WTC11 (cell line): ENCODE results near the gene SLC38A4. TPM values are rescaled to one million over a fixed set of nuclear protein-coding genes. Genes with fewer than 3 reads are reported as not detected.

Experiments
- ATAC-seq: fragments of 200-7000 bp; cut with Tn5 transposase; 2 replicates; pipeline ENCODE4 v1.10.0; 2021; ENCODE audit warnings: mild to moderate bottlenecking, moderate library complexity
- CTCF ChIA-PET: fragments of 300-600 bp; sonication (Branson Sonifier 250); formaldehyde crosslinking; loops from one replicate; lab custom pipeline; 2021; ENCODE audit warnings: antibody characterized with exemption; lab: Charles Lee
- POLR2A ChIA-PET: fragments of 350-600 bp; sonication (Branson Sonifier 250); formaldehyde crosslinking; loops from one replicate; lab custom pipeline; 2021; ENCODE audit warnings: antibody characterized with exemption; lab: Charles Lee
- DNase-seq: peaks from one replicate; pipeline ENCODE4 v3.0.0; 2021; ENCODE audit warnings: low spot score
- H3K27ac Mint-ChIP-seq: 2 replicates; pipeline ENCODE4 v1.8.0; 2021; ENCODE audit warnings: mixed read lengths
- H3K27me3 Mint-ChIP-seq: 2 replicates; pipeline ENCODE4 v1.8.0; 2021; ENCODE audit warnings: low read depth, mild to moderate bottlenecking, moderate library complexity, mixed read lengths
- H3K36me3 Mint-ChIP-seq: 2 replicates; pipeline ENCODE4 v1.8.0; 2021; ENCODE audit warnings: mixed read lengths
- H3K4me1 Mint-ChIP-seq: 2 replicates; pipeline ENCODE4 v1.8.0; 2022; ENCODE audit warnings: mixed read lengths
- H3K4me3 Mint-ChIP-seq: 2 replicates; pipeline ENCODE4 v1.8.0; 2021; ENCODE audit warnings: mild to moderate bottlenecking, moderate library complexity, mixed read lengths
- H3K9me3 Mint-ChIP-seq: 2 replicates; pipeline ENCODE4 v1.8.0; 2021; ENCODE audit warnings: mixed read lengths
- CREM ChIP-seq: sonication (generic); formaldehyde crosslinking; IDR thresholded peaks from 2 replicates; pipeline ENCODE4 v1.8.1; 2022; ENCODE audit warnings: mild to moderate bottlenecking, missing genetic modification reagents, moderate library complexity
- ELF4 ChIP-seq: sonication (generic); formaldehyde crosslinking; IDR thresholded peaks from 2 replicates; pipeline ENCODE4 v1.8.1; 2022; ENCODE audit warnings: low read depth, mild to moderate bottlenecking, moderate library complexity, missing genetic modification reagents
- ESRRA ChIP-seq: sonication (generic); formaldehyde crosslinking; IDR thresholded peaks from 2 replicates; pipeline ENCODE4 v1.8.1; 2022; ENCODE audit warnings: mild to moderate bottlenecking, missing genetic modification reagents, borderline replicate concordance
- FOXP1 ChIP-seq: sonication (generic); formaldehyde crosslinking; IDR thresholded peaks from 2 replicates; pipeline ENCODE4 v1.8.0; 2022; ENCODE audit warnings: missing genetic modification reagents, mild to moderate bottlenecking, moderate library complexity, borderline replicate concordance
- GABPB1 ChIP-seq: sonication (generic); formaldehyde crosslinking; IDR thresholded peaks from 2 replicates; pipeline ENCODE4 v1.8.1; 2023; ENCODE audit warnings: mild to moderate bottlenecking, missing genetic modification reagents
- HMGA2 ChIP-seq: fragments of 250-450 bp; sonication (Bioruptor Pico); IDR thresholded peaks from 2 replicates; pipeline ENCODE4 v1.4.0; 2021; ENCODE audit warnings: mild to moderate bottlenecking, moderate library complexity
- JAZF1 ChIP-seq: fragments of 250-450 bp; sonication (Bioruptor Pico); IDR thresholded peaks from 2 replicates; pipeline ENCODE4 v1.9.0; 2021; ENCODE audit warnings: moderate library complexity, mild to moderate bottlenecking, inconsistent platforms
- MXD4 ChIP-seq: fragments of 250-450 bp; sonication (Bioruptor Pico); IDR thresholded peaks from 2 replicates; pipeline ENCODE4 v1.8.0; 2021; ENCODE audit warnings: mild to moderate bottlenecking, moderate library complexity, borderline replicate concordance
- MYBL2 ChIP-seq: sonication (generic); formaldehyde crosslinking; IDR thresholded peaks from 2 replicates; pipeline ENCODE4 v1.8.1; 2023; ENCODE audit warnings: mild to moderate bottlenecking, moderate library complexity, missing genetic modification reagents
- TCF7 ChIP-seq: sonication (generic); formaldehyde crosslinking; IDR thresholded peaks from 2 replicates; pipeline ENCODE4 v1.8.0; 2022; ENCODE audit warnings: mild to moderate bottlenecking, low read depth, missing genetic modification reagents, moderate library complexity
- ZBTB21 ChIP-seq: sonication (generic); formaldehyde crosslinking; IDR thresholded peaks from 2 replicates; pipeline ENCODE4 v1.8.1; 2023; ENCODE audit warnings: mild to moderate bottlenecking, missing genetic modification reagents, borderline replicate concordance
- ZNF263 ChIP-seq: sonication (generic); formaldehyde crosslinking; IDR thresholded peaks from 2 replicates; pipeline ENCODE4 v1.8.1; 2022; ENCODE audit warnings: low read depth, mild to moderate bottlenecking, moderate library complexity, missing genetic modification reagents
- ZNF317 ChIP-seq: sonication (generic); formaldehyde crosslinking; IDR thresholded peaks from 2 replicates; pipeline ENCODE4 v1.8.1; 2023; ENCODE audit warnings: low read depth, mild to moderate bottlenecking, moderate library complexity, missing genetic modification reagents, borderline replicate concordance
- total RNA-seq: library from RNA; stranded (reverse); gene quantifications from 3 replicates; pipeline ENCODE4 v1.2.3, GENCODE V29; 2021
- TF ChIP-seq, protein P1 (sequence below): sonication (generic); formaldehyde crosslinking; IDR thresholded peaks from 2 replicates; pipeline ENCODE4 v1.8.0; 2023; ENCODE audit warnings: mild to moderate bottlenecking, missing genetic modification reagents
- TF ChIP-seq, protein P2 (sequence below): sonication (generic); formaldehyde crosslinking; IDR thresholded peaks from 2 replicates; pipeline ENCODE4 v1.8.1; 2023; ENCODE audit warnings: mild to moderate bottlenecking, missing genetic modification reagents, borderline replicate concordance
- TF ChIP-seq, protein P3 (sequence below): fragments of 250-450 bp; sonication (Bioruptor Pico); IDR thresholded peaks from 2 replicates; pipeline ENCODE4 v2.1.2; 2022; ENCODE audit warnings: mild to moderate bottlenecking, moderate library complexity
- TF ChIP-seq, protein P4 (sequence below): sonication (generic); formaldehyde crosslinking; IDR thresholded peaks from 2 replicates; pipeline ENCODE4 v1.8.1; 2022; ENCODE audit warnings: mild to moderate bottlenecking, missing genetic modification reagents, moderate library complexity, borderline replicate concordance
- TF ChIP-seq, protein P5 (sequence below): sonication (generic); formaldehyde crosslinking; IDR thresholded peaks from 2 replicates; pipeline ENCODE4 v1.8.0; 2023; ENCODE audit warnings: missing genetic modification reagents
- TF ChIP-seq, protein P6 (sequence below): sonication (generic); formaldehyde crosslinking; IDR thresholded peaks from 2 replicates; pipeline ENCODE4 v1.8.1; 2023; ENCODE audit warnings: mild to moderate bottlenecking, missing genetic modification reagents
- TF ChIP-seq, protein P7 (sequence below): sonication (generic); formaldehyde crosslinking; IDR thresholded peaks from 2 replicates; pipeline ENCODE4 v1.8.0; 2022; ENCODE audit warnings: missing genetic modification reagents

Gene SLC38A4
- total RNA-seq, 1 experiment from 2014 or later, result 6.1 TPM

DNA sequence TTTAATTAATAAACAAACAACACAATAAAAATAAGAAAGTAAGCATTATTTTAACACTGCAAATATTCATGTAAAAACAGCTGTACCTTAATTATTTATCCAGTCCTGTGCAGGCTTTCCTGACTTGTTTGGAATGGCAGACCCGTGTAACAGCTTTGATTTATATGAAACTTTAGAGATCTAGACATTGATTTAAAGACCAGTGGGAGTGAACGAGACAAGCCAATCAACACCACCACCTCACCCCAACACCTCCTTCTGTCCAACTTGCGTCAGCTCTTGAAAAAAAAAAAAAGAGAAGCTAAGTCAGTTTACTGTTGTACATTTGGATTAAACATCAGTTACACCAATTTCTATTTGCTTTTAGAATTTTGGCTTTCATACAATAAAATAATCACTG, 22.3 kb downstream of the SLC38A4 start (continued):
- TF ChIP-seq, protein P1, sequence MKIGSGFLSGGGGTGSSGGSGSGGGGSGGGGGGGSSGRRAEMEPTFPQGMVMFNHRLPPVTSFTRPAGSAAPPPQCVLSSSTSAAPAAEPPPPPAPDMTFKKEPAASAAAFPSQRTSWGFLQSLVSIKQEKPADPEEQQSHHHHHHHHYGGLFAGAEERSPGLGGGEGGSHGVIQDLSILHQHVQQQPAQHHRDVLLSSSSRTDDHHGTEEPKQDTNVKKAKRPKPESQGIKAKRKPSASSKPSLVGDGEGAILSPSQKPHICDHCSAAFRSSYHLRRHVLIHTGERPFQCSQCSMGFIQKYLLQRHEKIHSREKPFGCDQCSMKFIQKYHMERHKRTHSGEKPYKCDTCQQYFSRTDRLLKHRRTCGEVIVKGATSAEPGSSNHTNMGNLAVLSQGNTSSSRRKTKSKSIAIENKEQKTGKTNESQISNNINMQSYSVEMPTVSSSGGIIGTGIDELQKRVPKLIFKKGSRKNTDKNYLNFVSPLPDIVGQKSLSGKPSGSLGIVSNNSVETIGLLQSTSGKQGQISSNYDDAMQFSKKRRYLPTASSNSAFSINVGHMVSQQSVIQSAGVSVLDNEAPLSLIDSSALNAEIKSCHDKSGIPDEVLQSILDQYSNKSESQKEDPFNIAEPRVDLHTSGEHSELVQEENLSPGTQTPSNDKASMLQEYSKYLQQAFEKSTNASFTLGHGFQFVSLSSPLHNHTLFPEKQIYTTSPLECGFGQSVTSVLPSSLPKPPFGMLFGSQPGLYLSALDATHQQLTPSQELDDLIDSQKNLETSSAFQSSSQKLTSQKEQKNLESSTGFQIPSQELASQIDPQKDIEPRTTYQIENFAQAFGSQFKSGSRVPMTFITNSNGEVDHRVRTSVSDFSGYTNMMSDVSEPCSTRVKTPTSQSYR, result no peak
- TF ChIP-seq, protein P2, sequence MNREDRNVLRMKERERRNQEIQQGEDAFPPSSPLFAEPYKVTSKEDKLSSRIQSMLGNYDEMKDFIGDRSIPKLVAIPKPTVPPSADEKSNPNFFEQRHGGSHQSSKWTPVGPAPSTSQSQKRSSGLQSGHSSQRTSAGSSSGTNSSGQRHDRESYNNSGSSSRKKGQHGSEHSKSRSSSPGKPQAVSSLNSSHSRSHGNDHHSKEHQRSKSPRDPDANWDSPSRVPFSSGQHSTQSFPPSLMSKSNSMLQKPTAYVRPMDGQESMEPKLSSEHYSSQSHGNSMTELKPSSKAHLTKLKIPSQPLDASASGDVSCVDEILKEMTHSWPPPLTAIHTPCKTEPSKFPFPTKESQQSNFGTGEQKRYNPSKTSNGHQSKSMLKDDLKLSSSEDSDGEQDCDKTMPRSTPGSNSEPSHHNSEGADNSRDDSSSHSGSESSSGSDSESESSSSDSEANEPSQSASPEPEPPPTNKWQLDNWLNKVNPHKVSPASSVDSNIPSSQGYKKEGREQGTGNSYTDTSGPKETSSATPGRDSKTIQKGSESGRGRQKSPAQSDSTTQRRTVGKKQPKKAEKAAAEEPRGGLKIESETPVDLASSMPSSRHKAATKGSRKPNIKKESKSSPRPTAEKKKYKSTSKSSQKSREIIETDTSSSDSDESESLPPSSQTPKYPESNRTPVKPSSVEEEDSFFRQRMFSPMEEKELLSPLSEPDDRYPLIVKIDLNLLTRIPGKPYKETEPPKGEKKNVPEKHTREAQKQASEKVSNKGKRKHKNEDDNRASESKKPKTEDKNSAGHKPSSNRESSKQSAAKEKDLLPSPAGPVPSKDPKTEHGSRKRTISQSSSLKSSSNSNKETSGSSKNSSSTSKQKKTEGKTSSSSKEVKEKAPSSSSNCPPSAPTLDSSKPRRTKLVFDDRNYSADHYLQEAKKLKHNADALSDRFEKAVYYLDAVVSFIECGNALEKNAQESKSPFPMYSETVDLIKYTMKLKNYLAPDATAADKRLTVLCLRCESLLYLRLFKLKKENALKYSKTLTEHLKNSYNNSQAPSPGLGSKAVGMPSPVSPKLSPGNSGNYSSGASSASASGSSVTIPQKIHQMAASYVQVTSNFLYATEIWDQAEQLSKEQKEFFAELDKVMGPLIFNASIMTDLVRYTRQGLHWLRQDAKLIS (CRISPR knock-in tag), result no peak
- TF ChIP-seq MXD4 (CRISPR knock-in tag) (no peak), ZNF317 (CRISPR knock-in tag) (no peak), ZNF263 (CRISPR knock-in tag) (no peak), ESRRA (CRISPR knock-in tag) (no peak), FOXP1 (no peak), HMGA2 (CRISPR knock-in tag) (no peak), TCF7 (CRISPR knock-in tag) (no peak), ZBTB21 (CRISPR knock-in tag) (no peak)
- TF ChIP-seq, protein P3, sequence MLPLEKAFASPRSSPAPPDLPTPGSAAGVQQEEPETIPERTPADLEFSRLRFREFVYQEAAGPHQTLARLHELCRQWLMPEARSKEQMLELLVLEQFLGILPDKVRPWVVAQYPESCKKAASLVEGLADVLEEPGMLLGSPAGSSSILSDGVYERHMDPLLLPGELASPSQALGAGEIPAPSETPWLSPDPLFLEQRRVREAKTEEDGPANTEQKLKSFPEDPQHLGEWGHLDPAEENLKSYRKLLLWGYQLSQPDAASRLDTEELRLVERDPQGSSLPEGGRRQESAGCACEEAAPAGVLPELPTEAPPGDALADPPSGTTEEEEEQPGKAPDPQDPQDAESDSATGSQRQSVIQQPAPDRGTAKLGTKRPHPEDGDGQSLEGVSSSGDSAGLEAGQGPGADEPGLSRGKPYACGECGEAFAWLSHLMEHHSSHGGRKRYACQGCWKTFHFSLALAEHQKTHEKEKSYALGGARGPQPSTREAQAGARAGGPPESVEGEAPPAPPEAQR (CRISPR knock-in tag), result no peak
- TF ChIP-seq, protein P4, sequence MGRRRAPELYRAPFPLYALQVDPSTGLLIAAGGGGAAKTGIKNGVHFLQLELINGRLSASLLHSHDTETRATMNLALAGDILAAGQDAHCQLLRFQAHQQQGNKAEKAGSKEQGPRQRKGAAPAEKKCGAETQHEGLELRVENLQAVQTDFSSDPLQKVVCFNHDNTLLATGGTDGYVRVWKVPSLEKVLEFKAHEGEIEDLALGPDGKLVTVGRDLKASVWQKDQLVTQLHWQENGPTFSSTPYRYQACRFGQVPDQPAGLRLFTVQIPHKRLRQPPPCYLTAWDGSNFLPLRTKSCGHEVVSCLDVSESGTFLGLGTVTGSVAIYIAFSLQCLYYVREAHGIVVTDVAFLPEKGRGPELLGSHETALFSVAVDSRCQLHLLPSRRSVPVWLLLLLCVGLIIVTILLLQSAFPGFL (CRISPR knock-in tag), result no peak

DNA sequence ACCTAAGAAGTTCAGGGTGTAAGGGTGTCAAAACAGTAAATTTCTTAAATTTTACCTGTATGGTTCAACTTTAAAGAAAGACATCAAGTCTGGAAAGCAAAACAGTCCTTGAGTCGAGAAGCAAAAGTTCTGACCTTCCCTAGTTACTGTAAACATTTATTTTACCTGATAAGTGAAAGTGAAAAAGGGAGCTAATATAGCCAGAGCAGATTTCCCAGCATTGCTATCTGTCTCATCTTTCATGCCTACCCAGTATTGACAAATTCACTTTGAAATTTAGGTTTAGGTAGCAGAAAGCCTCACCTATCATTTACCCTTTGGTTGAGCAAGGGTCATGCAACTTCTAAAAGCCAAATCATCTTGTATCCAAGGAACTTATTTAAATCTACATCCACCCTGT, 24.5 kb downstream of the SLC38A4 start:
- ChIA-PET CTCF (no interaction called here), POLR2A (no interaction called here)
- TF ChIP-seq, protein P5, sequence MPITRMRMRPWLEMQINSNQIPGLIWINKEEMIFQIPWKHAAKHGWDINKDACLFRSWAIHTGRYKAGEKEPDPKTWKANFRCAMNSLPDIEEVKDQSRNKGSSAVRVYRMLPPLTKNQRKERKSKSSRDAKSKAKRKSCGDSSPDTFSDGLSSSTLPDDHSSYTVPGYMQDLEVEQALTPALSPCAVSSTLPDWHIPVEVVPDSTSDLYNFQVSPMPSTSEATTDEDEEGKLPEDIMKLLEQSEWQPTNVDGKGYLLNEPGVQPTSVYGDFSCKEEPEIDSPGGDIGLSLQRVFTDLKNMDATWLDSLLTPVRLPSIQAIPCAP (CRISPR knock-in tag), result no peak
- TF ChIP-seq, protein P6, sequence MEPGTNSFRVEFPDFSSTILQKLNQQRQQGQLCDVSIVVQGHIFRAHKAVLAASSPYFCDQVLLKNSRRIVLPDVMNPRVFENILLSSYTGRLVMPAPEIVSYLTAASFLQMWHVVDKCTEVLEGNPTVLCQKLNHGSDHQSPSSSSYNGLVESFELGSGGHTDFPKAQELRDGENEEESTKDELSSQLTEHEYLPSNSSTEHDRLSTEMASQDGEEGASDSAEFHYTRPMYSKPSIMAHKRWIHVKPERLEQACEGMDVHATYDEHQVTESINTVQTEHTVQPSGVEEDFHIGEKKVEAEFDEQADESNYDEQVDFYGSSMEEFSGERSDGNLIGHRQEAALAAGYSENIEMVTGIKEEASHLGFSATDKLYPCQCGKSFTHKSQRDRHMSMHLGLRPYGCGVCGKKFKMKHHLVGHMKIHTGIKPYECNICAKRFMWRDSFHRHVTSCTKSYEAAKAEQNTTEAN (CRISPR knock-in tag), result no peak
- no peak for TF ChIP-seq JAZF1
- no peak for TF ChIP-seq ELF4 (CRISPR knock-in tag)
- TF ChIP-seq MYBL2, result no peak
- TF ChIP-seq, protein P7, sequence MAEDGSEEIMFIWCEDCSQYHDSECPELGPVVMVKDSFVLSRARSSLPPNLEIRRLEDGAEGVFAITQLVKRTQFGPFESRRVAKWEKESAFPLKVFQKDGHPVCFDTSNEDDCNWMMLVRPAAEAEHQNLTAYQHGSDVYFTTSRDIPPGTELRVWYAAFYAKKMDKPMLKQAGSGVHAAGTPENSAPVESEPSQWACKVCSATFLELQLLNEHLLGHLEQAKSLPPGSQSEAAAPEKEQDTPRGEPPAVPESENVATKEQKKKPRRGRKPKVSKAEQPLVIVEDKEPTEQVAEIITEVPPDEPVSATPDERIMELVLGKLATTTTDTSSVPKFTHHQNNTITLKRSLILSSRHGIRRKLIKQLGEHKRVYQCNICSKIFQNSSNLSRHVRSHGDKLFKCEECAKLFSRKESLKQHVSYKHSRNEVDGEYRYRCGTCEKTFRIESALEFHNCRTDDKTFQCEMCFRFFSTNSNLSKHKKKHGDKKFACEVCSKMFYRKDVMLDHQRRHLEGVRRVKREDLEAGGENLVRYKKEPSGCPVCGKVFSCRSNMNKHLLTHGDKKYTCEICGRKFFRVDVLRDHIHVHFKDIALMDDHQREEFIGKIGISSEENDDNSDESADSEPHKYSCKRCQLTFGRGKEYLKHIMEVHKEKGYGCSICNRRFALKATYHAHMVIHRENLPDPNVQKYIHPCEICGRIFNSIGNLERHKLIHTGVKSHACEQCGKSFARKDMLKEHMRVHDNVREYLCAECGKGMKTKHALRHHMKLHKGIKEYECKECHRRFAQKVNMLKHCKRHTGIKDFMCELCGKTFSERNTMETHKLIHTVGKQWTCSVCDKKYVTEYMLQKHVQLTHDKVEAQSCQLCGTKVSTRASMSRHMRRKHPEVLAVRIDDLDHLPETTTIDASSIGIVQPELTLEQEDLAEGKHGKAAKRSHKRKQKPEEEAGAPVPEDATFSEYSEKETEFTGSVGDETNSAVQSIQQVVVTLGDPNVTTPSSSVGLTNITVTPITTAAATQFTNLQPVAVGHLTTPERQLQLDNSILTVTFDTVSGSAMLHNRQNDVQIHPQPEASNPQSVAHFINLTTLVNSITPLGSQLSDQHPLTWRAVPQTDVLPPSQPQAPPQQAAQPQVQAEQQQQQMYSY (CRISPR knock-in tag), result no peak
- no peak for TF ChIP-seq CREM (CRISPR knock-in tag)
- TF ChIP-seq GABPB1, result no peak
- TF ChIP-seq, all 79 proteins: peak for 0
- H3K4me1 Mint-ChIP-seq, result no peaks in the 10 kb centered on the region
- H3K36me3 Mint-ChIP-seq, result no peaks in the 10 kb centered on the region
- peaks cover 10% of the 10 kb centered on the region; the same call in 1 of the 2 replicates for H3K9me3 Mint-ChIP-seq
- H3K4me3 Mint-ChIP-seq, result no peak overlapping the region
- no peaks in the 10 kb centered on the region for H3K27me3 Mint-ChIP-seq
- ATAC-seq (no peak), DNase-seq (no peak)
- no peak overlapping the region for H3K27ac Mint-ChIP-seq
